ENCODE data around the gene ADIRF.
"Not testable (repeated sequence)": the region's sequence is repeated elsewhere in the genome, so short reads cannot be mapped to it uniquely, and the experiment has no call there.

ADIRF gene

DNA sequence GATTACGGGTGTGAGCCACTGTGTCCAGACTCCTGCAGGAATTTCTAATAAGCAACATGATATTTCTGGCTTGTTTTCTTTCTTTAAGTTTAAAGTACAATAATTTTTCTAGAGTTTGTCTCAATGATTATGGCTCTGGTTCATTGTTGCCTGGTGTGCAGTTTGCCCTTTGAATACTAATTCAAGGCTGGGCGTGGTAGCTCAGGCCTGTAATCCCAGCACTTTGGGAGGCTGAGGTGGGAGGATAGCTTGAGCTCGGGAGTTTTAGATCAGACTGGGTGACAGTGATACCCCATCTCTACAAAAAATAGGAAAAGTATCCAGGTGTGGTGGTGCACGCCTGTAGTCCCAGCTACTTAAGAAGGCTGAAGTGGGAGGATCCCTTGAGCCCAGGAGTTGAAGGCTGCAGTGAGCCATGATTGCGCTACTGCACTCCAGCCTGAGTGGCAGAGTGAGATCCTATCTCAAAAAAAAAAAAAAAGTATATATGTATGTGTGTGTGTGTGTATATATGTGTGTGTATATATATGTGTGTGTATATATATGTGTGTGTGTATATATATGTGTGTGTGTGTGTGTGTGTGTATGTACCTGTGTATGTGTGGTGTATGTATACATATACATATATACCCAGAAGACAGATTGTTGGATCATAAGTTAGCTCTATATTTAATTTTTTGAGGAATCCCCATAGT is 8.2 kb downstream of the ADIRF start:
- DNase-seq (ENCODE audit: low read depth in 2 of 2), result no peak

DNA sequence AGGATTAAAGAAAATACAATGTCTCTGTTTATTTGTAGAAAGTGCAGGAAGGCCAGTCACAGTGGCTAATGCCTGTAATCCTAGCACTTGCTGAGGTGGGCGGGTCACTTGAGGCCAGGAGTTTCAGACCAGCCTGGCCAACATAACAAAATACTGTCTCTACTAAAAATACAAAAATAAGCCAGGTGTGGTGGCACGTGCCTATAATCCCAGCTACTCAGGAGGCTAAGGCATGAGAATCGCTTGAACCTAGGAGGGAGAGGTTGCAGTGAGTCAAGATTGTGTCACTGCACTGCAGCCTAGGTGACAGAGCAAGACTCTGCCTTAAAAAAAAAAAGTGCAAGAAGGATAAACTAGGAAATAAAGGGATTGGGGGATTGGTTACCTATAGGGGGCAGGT is 10.2 kb downstream of the ADIRF start:
- not testable (repeated sequence) for DNase-seq (ENCODE audit: low read depth in 2 of 2)

DNA sequence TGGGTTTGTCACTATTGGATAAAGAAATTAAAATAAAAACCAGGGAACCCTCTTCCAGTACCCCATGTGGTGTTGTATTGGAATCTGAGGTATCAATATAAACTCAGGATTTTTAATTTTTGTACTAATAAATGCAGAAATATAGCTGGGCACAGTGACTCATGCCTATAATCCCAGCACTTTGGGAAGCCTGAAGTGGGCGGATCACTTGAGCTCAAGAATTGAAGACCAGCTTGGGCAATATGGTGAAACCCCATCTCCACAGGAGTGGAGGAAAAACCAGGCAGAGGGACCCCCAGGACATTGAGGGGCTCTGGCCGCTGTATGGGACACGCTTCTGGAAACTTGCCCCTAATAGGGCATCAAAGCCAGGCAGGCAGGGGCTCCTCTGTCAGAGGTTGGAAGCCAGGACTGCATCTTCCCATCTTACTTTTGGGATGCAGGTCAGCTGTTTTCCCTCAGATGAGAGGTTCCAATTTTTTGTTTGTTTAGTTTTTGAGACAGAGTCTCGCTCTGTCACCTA is 11.1 kb downstream of the ADIRF start:
- DNase-seq (ENCODE audit: low read depth in 2 of 2), result no peak

DNA sequence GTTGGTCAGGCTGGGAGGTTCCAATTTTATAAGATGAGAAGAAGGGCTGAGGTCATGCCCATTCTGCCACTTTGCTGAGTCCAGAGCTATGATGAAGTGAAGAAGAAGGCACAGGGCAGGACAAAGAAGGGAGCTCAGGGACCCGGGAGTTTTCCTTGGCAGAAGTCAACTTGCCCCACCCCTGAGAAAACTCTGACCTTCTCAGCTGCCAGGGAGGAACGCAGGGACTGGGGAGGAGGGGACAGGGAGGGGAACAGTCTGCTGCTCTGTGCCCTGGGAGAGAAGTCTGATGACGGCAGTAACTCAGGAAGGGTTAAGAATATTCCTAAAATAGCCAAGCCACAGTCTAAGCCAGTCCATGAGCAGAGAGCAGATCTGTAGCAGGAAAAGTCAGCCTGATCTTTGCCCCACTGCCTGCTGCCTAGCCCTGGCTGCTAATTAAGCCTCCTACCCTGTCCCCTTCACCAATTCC is 11.7 kb downstream of the ADIRF start:
- no peak for DNase-seq (ENCODE audit: low read depth in 2 of 2)

GRCh38 chr10:86981020-86981419 is 12.7 kb downstream of the ADIRF start:
- not testable (repeated sequence) for DNase-seq (ENCODE audit: low read depth in 2 of 2)

GRCh38 chr10:86981716-86982115 is 13.4 kb downstream of the ADIRF start:
- DNase-seq (ENCODE audit: low read depth in 2 of 2), result no peak

- DNase-seq (ENCODE audit: low read depth in 2 of 2), result not testable (repeated sequence)
Measured at GRCh38 chr10:86984498-86984897, 16.2 kb downstream of the ADIRF start.

DNA sequence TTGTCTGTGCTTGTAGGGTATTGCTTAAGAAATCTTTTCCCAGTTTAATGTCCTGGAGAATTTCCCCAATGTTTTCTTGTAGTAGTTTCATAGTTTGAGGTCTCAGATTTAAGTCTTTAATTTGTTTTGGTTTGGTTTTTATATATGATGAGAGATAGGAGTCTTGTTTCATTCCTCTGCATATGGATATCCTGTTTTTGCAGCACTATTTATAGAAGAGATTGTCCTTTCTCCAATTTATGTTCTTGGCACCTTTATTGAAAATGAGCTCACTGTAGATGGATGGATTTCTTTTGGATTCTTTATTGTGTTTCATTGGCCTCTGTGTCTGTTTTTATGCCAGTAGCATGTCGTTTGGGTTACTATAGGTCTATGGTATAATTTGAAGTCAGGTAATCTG is 20.2 kb downstream of the ADIRF start:
- no peak for DNase-seq (ENCODE audit: low read depth in 2 of 2)

DNA sequence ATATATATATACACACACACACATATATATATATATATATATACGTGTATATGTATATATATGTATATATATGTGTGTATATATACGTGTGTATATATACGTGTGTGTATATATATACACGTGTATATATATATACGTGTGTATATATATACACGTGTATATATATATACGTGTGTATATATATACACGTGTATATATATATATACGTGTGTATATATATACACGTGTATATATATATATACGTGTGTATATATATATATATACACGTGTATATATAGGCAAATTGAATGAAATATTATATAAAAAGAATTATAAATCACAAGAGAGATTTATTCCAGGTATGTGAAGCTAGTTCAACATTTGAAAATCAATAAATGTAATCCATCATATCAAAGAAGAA is 23.1 kb downstream of the ADIRF start:
- not testable (repeated sequence) for DNase-seq (ENCODE audit: low read depth in 2 of 2)

DNA sequence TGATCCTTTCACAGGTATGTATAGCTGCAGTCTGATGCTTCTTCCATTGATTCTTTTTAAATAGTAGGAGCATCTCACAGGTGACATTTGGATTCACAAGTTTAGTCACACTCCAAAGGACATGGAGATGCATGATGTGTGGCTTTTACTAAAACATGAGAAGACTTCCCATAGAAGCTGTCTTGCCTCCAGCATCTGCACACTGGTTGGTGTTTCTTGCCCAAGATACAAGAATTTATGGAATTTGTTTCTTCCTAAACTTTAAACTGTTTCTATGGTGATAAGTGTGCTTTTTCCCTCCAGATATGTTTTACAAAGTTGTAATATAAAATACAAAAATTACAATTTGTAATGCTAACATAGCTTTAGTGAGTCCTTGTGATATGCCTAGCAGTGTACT is 24.2 kb downstream of the ADIRF start:
- DNase-seq (ENCODE audit: low read depth in 2 of 2), result no peak

DNA sequence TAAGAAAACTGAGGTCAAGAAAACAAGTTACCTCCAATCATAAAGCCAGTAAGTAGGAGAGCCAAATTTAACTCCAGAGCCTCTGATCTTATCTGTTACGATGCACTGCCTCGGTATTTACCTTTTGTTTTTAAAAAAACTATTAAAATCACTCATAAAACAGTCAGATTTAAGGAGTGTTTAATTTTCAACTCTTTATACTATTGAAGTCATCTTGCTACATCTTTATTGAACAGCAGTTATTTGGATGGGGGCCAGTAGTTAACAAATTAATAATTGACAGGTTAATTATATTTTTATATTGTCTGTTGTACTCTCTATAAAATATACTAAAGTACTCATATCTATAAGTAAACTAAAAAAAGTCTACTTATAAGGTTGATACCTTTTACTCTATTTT is 24.6 kb downstream of the ADIRF start:
- no peak for DNase-seq (ENCODE audit: low read depth in 2 of 2)

- not testable (repeated sequence) for DNase-seq (ENCODE audit: low read depth in 2 of 2)
Measured at GRCh38 chr10:86999802-87000403, 31.6 kb downstream of the ADIRF start.

DNA sequence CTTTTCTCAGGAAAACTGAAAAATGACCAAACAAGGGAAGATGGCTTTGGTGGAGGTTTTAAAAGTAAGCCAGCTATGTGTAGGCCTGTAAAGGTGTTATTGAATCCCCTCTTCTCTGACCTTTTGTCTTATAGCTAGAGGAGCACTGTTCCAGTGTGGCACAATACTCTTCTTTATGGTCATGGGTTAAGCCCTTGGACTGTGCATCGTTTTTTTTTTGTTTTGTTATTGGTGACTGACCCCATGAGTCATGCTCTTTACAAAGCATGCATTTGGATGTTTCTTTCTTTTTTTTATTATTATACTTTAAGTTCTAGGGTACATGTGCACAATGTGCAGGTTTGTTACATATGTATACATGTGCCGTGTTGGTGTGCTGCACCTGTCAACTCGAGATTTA is 32.2 kb downstream of the ADIRF start:
- DNase-seq (ENCODE audit: low read depth in 2 of 2), result no peak

DNA sequence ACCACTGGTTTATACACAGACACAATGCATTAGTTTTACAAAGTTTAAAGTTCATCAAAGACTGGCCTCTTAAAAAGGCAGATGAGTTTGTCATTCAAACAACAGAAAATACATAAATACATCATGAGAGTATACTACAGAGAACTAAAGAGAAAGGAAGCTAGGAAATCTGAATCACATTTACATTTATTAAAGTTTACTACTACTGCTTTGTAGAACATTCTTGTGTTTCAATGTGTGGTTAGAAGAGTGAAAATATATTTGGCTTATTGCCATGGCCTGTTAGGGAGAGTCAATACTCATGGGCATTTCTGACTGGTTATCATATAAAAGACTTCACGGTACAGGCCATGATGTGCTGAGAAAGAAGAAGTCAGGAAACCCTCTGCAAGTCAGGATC is 38.8 kb downstream of the ADIRF start:
- DNase-seq (ENCODE audit: low read depth in 2 of 2), result not testable (repeated sequence)

DNA sequence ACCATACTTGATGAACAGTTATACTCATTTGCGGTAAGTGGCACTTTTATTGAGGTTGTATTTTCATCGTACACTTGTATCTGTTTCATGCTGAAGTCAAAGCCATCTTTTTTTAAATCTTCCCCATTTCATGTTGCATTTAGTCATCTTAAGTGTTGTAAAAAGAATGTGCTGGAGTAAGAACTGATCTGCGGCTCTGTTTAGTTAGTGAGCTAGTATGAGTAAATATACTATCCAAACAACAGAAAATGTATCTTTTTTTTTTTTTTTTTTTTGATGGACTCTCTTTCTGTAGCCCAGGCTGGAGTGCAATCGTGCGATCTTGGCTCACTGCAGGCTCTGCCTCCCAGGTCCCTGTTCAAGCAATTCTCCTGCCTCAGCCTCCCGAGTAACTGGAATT is 39.4 kb downstream of the ADIRF start:
- not testable (repeated sequence) for DNase-seq (ENCODE audit: low read depth in 2 of 2)

DNA sequence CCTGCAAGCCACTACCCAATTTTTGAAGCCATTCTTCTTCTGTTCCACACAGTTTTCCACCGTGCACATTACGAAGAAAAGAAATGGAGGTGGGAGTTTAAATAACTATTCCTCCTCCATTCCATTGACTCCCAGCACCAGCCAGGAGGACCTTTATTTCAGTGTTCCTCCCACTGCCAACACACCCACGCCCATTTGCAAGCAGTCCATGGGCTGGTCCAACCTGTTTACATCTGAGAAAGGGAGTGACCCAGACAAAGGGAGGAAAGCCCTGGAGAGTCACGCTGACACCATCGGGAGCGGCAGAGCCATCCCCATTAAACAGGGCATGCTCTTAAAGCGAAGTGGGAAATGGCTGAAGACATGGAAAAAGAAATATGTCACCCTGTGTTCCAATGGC is 40.0 kb downstream of the ADIRF start:
- not testable (repeated sequence) for DNase-seq (ENCODE audit: low read depth in 2 of 2)

GRCh38 chr10:87009134-87009696 is 40.9 kb downstream of the ADIRF start:
- DNase-seq (ENCODE audit: low read depth in 2 of 2), result not testable (repeated sequence)

- not testable (repeated sequence) for DNase-seq (ENCODE audit: low read depth in 2 of 2)
Measured at GRCh38 chr10:87013528-87013927, 45.2 kb downstream of the ADIRF start.

DNA sequence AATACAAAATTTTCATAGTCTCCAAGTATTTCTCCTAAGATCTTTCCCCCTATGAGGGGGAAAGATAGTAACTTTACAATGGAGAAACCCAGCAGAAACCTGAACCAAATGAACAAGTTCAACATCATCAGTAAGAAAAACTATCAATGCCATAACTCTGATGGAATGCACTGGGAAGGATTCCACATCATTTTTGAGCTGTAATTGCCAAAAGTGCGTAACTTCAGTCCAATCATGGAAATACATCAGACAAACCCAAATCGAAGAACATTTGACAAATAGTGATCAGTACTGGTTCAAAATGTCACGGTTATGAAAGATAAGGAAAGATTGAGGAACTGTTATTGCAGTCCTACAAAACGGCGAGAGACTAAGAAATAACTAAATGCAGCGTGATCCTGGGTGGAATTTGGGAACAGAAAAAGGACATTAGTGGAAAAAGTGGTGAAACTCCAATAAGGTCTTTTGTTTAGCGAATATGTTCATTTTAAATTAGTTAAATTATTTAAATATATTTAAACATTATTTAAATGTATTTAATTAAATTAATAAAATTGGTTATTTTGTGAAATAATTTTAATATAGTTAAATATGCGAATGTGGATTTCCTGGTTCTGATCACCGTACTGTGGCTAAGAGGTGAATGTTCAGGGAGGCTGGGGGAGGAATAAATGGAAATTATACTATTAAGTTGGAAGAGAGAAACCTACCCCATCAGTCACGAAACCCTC is 46.9 kb downstream of the ADIRF start:
- not testable (repeated sequence) for DNase-seq (ENCODE audit: low read depth in 2 of 2)

- not testable (repeated sequence) for DNase-seq (ENCODE audit: low read depth in 2 of 2)
Measured at GRCh38 chr10:87018127-87018526, 49.8 kb downstream of the ADIRF start.

DNA sequence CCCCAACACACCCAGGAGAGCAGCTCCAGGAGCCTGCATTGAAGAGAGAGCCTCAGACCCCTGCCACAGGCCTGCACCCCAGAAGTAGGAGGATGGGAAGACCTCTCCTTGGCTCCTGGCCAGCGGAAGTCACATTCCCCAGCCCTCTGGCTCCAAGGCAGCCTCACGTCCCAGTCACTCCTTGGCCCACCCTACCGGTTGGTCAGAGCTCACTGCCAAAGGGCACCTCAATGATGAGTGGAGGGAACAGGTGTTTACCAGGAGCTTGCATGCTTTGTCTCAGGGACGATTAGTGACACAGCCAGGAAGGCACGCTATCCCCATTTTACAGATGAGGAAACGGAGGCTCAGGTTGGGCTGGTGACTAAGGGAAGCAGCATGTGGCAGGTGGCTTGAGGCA is 50.8 kb downstream of the ADIRF start:
- DNase-seq (ENCODE audit: low read depth in 2 of 2), result not testable (repeated sequence)

DNA sequence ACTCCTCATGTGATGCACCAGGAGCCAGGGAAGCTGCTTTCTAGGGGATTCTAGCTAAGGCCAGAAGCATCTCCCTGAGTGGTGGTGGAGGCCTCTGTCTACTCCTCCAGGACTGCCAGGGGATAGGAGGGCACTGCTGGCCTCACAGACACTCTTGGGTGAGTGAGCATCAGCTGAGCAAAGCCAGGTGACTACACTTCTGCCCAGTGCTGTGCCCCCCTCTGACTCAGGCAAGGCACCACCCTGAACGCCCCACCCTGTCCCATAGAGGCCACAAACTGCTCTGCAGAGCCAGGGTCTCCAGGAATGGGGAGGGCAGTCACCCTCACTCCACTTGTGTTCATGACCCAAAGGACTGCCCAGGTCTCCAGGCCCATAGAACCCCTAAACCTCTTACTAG is 51.2 kb downstream of the ADIRF start:
- not testable (repeated sequence) for DNase-seq (ENCODE audit: low read depth in 2 of 2)

Measured in stimulated activated CD8-positive, alpha-beta memory T cell treated with anti-CD3 and anti-CD28 coated beads, Interleukin-7, amount 100 ng/mL, for 1 hour (primary cell).